GM12872 (cell line): ENCODE data around the gene TNN.

Experiments used
- TF ChIP-seq, protein P1 (sequence below): IDR thresholded peaks from 3 replicates; pipeline ENCODE4 v1.5.1; 2011; ENCODE audit warnings: low read depth, mild to moderate bottlenecking, low read length, moderate library complexity; ENCODE audit not compliant: insufficient read depth

The TNN gene

DNA sequence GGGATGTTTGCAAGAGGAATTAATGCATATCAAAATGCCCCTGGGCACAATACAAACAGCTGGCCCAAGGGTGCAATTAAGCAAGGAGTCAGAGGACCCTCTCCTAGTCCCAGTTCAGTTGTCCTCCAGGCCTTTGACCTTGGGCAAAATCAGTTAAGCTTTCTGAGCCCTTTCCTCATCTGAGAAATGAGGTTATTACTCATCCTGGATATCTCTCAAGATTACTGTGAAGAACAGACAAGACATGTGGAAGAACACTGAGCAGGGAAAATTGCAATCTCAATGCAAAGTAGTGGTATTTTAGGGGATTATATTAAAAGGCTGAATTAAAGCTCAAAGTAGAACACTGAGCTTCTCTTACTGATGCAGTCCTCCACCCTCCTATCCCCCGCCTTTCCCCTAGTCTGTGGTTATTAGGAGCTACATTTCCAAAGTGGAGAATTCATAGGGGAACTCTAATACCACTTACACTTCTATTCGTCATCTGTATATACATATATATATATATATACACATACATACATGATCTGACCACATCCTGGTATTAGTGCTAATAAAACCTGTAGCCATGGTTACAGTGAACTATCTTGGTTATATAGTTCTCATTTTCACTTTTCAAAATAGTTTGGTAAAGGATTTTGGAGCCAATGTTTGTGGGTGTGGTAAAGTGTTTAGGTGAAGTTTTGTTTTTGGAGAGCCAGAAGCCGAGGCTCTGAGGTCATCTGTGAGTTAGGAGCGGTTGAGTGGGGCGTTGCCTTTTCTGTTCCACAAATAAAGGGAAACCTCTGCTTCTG is 106.9 kb downstream of the TNN start:
- TF ChIP-seq, protein P1, sequence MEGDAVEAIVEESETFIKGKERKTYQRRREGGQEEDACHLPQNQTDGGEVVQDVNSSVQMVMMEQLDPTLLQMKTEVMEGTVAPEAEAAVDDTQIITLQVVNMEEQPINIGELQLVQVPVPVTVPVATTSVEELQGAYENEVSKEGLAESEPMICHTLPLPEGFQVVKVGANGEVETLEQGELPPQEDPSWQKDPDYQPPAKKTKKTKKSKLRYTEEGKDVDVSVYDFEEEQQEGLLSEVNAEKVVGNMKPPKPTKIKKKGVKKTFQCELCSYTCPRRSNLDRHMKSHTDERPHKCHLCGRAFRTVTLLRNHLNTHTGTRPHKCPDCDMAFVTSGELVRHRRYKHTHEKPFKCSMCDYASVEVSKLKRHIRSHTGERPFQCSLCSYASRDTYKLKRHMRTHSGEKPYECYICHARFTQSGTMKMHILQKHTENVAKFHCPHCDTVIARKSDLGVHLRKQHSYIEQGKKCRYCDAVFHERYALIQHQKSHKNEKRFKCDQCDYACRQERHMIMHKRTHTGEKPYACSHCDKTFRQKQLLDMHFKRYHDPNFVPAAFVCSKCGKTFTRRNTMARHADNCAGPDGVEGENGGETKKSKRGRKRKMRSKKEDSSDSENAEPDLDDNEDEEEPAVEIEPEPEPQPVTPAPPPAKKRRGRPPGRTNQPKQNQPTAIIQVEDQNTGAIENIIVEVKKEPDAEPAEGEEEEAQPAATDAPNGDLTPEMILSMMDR = no peak

DNA sequence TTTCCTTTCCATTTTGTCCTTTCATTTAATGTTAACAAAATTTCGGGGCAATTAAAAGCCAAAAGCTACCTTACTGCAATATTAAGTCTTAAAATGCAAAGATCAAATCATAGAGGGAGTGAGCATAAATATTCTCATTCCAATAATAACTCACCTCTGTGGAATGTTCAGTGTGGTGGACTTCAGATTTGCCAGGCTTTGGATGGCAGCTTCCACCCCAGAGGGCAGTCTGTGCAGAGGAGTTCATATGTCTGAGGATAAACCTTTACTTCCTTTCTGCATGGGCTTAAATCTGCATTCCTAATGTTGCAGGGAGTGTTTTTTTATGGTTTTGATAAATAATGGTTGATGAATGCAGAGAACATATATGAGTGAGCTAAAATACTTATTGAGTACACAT is 108.6 kb downstream of the TNN start:
- TF ChIP-seq, protein P1 = no peak

DNA sequence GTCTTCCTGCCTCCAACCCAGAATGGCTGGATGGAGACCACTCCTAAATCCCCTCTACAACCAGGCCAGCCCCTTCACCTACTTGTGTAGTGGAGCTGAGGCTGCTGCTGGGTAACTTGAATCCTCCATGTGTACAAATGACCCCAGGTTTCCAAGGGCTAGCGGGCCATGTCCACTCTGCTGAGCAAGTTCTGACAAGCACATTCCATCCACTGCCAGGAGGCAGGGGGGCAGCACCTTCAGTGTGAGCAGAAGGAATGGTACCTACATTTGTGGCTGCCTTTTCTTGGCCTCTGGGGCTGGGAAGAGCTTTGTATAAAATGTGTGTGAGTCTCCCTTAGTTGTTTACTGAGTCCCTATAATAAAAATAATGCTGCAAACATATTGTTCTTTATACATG is 110.4 kb downstream of the TNN start:
- TF ChIP-seq, protein P1 = no peak

DNA sequence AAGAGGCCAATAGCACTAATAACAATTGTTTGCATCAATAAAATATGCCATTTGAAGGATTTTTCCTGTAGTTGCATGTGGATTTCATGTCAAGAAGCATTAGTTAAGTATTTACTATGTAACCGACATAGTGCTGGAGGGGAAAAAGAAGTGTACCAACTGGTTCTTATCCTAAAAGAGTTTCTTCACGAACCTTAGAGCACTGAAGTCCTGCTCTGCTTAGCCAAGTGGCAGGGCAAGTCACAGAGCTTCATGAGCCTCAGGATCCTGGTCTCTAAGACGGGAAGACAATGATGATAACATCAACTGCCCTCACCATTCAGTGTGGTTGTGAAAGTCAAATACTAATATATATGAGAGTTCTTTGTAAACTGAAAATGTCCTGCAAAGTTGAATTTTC is 110.8 kb downstream of the TNN start:
- TF ChIP-seq, protein P1 = no peak

DNA sequence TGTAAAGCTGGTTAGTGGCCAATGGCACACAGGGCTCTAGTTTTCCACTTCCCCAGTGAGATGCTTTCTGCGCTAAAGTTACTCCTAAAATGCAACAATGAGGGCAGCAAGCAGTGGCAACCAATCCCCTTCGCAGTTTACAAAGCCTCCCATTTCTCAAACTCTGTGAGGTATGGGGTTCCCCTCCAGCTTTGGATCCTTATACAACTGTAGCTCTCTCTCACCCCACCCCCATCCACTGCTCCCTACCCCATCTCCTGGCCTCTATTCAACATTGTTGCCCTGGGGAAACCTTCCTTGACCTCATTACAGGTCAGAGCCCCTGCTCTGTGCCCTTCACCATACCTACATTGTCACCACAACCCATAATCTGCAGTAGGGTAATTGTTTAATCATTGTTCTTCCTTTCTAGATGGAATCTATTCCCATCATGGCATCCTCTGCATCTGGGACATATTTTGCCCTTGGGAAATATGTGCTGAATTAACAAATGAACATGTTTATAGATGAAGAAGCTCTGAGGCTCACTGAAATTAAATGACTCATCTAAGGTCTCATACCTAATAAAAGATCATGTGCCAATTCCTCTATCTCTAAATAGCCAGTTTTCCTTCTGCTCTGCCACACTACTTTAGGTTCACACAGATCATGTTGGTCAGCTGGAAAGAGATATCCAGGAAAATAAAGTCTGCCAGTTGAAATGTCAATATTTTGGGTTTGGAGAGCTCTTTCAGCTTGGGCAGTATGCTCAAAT is 112.4 kb downstream of the TNN start:
- TF ChIP-seq, protein P1 = no peak

DNA sequence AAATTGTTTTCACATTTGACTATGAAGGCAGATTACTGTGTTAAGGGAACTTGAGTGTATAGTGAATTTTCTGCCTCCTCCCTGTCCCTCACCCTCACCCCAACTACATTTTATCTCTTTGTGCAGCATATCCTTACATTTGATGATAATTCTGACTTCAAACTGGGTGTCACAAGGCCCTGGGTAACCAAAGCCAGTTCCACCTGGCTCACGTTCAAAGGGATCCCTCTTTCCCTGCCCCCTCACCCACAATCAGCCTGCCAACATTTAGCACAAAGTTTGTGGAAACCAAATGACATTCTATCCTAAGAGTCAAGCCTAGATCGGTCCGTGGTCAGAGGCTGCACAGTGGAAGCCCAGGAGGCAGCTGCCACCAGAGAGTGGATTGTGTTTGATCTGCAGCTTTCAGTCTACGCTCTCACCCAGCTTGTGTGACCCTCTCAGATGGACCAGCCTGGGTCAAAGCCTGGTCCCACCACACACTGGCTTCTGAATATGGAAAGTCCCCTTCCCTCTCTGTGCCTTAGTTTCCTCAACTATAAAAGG is 114.6 kb downstream of the TNN start:
- TF ChIP-seq, protein P1 = no peak

DNA sequence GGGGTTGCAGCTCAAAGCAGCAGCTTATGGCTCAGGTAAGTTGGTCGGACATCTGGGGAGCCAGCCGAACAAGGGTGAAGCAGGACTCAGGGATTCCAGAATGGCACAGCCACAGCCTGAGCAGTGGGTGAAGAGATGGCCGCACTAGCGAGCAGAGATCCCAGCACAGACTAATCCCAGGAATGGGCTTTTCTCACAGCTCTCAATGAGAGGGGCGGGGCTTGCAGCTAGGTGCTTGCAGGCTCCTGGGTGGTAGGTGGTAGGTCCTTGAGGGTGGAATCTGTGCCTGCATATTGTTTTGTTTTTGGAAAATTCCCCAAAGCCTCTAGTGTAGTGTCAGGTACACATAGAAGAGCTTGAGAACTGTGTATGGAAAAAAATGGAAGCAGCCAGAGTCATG is 116.0 kb downstream of the TNN start:
- TF ChIP-seq, protein P1 = no peak
